Measurements from ENCODE around the gene SEC31B.
A peak's percentile ranks its signal among the peaks of the same experiment; 100 is the strongest.

SEC31B gene

DNA sequence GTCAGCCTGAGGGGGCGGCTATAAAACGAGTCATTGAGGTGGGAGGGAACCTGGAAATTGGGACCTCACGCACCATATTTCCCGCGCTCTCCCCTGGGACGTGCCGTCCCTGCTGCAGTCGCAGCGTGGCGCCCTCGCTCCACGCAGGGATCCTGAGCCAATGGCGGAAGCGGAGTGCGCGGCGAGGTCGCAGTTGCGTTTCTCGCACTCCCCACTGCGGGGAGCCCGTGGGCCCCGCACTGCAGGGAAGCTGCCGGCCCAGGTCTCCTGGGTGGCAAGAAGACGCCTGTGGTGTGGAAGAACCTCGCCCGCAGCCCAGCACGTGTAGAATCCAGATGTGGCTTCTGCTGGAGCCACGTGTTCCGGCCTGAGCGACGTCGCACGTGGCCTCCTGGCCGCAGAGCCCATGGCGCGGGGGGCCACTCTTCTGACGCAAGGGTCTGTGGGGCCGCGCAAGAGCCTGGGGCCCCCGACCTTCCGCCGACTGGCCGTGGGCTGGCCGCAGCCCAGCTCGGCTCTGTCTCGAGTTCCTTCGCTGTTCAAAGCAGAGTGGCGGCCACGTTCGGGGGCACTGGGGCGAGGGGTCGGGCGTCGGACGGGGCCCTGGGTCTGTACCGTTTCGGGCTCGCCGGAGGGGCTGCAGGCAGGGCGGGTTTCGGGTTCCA, 42.5 kb upstream of the SEC31B start (continued):
- TF ChIP-seq ZNF416 (tag by site-specific recombination; IDR thresholded peaks at IDR 0.05) (no peak), KLF1 (tag by site-specific recombination; IDR thresholded peaks at IDR 0.05) (peak; percentile 34; the same call in 1 of the 2 replicates), HOXD13 (CRISPR knock-in tag; IDR thresholded peaks at IDR 0.05; ENCODE audit: borderline replicate concordance) (no peak), ZNF777 (tag by site-specific recombination; IDR thresholded peaks at IDR 0.05; ENCODE audit: borderline replicate concordance) (no peak), ZNF302 (tag by site-specific recombination; IDR thresholded peaks at IDR 0.05; ENCODE audit: low read depth) (no peak), SCRT2 (tag by site-specific recombination; IDR thresholded peaks at IDR 0.05) (no peak), ZNF600 (tag by site-specific recombination; IDR thresholded peaks at IDR 0.05) (no peak), ZNF175 (tag by site-specific recombination; IDR thresholded peaks at IDR 0.05) (no peak), OSR2 (tag by site-specific recombination; IDR thresholded peaks at IDR 0.05) (no peak), ZBTB7A (tag by site-specific recombination; IDR thresholded peaks at IDR 0.05; ENCODE audit: low read depth) (no peak), YY2 (tag by site-specific recombination; IDR thresholded peaks at IDR 0.05) (peak; percentile 95), ZSCAN23 (tag by site-specific recombination; IDR thresholded peaks at IDR 0.05) (no peak), ZNF544 (tag by site-specific recombination; IDR thresholded peaks at IDR 0.05) (no peak), ZNF214 (tag by site-specific recombination; IDR thresholded peaks at IDR 0.05; ENCODE audit: borderline replicate concordance) (no peak), ZBTB8A (tag by site-specific recombination; IDR thresholded peaks at IDR 0.05) (peak; percentile 36; the same call in 1 of the 2 replicates), ZNF660 (tag by site-specific recombination; IDR thresholded peaks at IDR 0.05) (peak; percentile 10; the same call in 1 of the 2 replicates), KLF10 (tag by site-specific recombination; IDR thresholded peaks at IDR 0.05) (no peak), ZNF677 (tag by site-specific recombination; IDR thresholded peaks at IDR 0.05) (no peak), ZNF76 (tag by site-specific recombination; IDR thresholded peaks at IDR 0.05; ENCODE audit: borderline replicate concordance, low read depth) (peak; percentile 43; the same call in 1 of the 2 replicates), KLF9 (tag by site-specific recombination; IDR thresholded peaks at IDR 0.05; ENCODE audit: low read depth) (no peak), OVOL3 (tag by site-specific recombination; IDR thresholded peaks at IDR 0.05) (no peak), ZNF473 (tag by site-specific recombination; IDR thresholded peaks at IDR 0.05) (no peak), ZNF449 (tag by site-specific recombination; IDR thresholded peaks at IDR 0.05) (no peak), FEZF1 (tag by site-specific recombination; IDR thresholded peaks at IDR 0.05) (no peak), ZNF433 (tag by site-specific recombination; IDR thresholded peaks at IDR 0.05; ENCODE audit: low read depth) (no peak), SALL2 (tag by site-specific recombination; IDR thresholded peaks at IDR 0.05; ENCODE audit: borderline replicate concordance) (no peak), ZNF561 (tag by site-specific recombination; IDR thresholded peaks at IDR 0.05; ENCODE audit: borderline replicate concordance) (no peak), ZNF341 (tag by site-specific recombination; IDR thresholded peaks at IDR 0.05; ENCODE audit: low read depth) (no peak), ZEB2 (tag by site-specific recombination; IDR thresholded peaks at IDR 0.05) (peak; percentile 56; the same call in 1 of the 2 replicates)
- TF ChIP-seq, protein P1, sequence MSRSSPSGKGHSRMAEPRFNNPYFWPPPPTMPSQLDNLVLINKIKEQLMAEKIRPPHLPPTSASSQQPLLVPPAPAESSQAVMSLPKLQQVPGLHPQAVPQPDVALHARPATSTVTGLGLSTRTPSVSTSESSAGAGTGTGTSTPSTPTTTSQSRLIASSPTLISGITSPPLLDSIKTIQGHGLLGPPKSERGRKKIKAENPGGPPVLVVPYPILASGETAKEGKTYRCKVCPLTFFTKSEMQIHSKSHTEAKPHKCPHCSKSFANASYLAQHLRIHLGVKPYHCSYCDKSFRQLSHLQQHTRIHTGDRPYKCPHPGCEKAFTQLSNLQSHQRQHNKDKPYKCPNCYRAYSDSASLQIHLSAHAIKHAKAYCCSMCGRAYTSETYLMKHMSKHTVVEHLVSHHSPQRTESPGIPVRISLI (tag by site-specific recombination; IDR thresholded peaks at IDR 0.05), result no peak
- TF ChIP-seq, protein P2, sequence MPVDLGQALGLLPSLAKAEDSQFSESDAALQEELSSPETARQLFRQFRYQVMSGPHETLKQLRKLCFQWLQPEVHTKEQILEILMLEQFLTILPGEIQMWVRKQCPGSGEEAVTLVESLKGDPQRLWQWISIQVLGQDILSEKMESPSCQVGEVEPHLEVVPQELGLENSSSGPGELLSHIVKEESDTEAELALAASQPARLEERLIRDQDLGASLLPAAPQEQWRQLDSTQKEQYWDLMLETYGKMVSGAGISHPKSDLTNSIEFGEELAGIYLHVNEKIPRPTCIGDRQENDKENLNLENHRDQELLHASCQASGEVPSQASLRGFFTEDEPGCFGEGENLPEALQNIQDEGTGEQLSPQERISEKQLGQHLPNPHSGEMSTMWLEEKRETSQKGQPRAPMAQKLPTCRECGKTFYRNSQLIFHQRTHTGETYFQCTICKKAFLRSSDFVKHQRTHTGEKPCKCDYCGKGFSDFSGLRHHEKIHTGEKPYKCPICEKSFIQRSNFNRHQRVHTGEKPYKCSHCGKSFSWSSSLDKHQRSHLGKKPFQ (tag by site-specific recombination; IDR thresholded peaks at IDR 0.05), result no peak
- TF ChIP-seq, protein P3, sequence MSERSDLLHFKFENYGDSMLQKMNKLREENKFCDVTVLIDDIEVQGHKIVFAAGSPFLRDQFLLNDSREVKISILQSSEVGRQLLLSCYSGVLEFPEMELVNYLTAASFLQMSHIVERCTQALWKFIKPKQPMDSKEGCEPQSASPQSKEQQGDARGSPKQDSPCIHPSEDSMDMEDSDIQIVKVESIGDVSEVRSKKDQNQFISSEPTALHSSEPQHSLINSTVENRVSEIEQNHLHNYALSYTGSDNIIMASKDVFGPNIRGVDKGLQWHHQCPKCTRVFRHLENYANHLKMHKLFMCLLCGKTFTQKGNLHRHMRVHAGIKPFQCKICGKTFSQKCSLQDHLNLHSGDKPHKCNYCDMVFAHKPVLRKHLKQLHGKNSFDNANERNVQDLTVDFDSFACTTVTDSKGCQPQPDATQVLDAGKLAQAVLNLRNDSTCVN (tag by site-specific recombination; optimal IDR thresholded peaks at IDR 0.05), result peak; percentile 15
- TF ChIP-seq, protein P4, sequence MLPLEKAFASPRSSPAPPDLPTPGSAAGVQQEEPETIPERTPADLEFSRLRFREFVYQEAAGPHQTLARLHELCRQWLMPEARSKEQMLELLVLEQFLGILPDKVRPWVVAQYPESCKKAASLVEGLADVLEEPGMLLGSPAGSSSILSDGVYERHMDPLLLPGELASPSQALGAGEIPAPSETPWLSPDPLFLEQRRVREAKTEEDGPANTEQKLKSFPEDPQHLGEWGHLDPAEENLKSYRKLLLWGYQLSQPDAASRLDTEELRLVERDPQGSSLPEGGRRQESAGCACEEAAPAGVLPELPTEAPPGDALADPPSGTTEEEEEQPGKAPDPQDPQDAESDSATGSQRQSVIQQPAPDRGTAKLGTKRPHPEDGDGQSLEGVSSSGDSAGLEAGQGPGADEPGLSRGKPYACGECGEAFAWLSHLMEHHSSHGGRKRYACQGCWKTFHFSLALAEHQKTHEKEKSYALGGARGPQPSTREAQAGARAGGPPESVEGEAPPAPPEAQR (tag by site-specific recombination; IDR thresholded peaks at IDR 0.05), result no peak
- TF ChIP-seq, protein P5, sequence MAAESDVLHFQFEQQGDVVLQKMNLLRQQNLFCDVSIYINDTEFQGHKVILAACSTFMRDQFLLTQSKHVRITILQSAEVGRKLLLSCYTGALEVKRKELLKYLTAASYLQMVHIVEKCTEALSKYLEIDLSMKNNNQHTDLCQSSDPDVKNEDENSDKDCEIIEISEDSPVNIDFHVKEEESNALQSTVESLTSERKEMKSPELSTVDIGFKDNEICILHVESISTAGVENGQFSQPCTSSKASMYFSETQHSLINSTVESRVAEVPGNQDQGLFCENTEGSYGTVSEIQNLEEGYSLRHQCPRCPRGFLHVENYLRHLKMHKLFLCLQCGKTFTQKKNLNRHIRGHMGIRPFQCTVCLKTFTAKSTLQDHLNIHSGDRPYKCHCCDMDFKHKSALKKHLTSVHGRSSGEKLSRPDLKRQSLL (tag by site-specific recombination; IDR thresholded peaks at IDR 0.05), result no peak

Measured in HEK293 (cell line).